SH-SY5Y (cell line): ENCODE results near the gene CENPT.

Experiments used
- GATA2 ChIP-seq: IDR thresholded peaks from 2 replicates; pipeline ENCODE4 v1.6.1; 2011; ENCODE audit warnings: mild to moderate bottlenecking, low read depth, low read length
- GATA3 ChIP-seq: IDR thresholded peaks from 2 replicates; pipeline ENCODE4 v1.6.1; 2011; ENCODE audit warnings: low read depth, mild to moderate bottlenecking, low read length, moderate library complexity

CENPT gene

DNA sequence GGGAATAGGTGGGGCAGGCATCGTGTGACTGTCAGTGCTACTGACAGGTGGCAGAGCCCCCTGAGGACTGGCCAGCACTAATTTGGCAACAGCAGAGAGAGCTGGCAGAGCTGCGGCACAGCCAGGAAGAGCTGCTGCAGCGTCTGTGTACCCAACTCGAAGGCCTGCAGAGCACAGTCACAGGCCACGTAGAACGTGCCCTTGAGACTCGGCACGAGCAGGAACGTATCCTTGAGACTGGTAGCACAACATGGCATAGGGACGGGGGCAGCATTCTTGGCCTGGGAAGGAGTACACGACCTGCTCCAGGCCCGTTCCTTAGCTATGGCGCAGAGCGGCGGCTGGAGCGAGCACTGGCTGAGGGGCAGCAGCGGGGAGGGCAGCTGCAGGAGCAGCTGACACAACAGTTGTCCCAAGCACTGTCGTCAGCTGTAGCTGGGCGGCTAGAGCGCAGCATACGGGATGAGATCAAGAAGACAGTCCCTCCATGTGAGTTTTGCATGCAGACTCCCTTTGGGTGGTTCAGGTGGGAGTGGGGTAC, 34.2 kb upstream of the CENPT start:
- TF ChIP-seq GATA3 (no peak), GATA2 (no peak)

DNA sequence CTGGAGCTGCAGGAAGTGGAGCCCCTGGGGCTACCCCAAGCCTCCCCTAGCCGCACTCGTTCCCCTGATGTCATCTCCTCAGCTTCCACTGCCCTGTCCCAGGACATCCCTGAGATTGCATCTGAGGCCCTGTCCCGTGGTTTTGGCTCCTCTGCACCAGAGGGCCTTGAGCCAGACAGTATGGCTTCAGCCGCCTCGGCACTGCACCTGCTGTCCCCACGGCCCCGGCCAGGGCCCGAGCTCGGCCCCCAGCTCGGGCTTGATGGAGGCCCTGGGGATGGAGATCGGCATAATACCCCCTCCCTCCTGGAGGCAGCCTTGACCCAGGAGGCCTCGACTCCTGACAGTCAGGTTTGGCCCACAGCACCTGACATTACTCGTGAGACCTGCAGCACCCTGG, 33.1 kb upstream of the CENPT start:
- TF ChIP-seq GATA3, result no peak
- TF ChIP-seq GATA2, result no peak

DNA sequence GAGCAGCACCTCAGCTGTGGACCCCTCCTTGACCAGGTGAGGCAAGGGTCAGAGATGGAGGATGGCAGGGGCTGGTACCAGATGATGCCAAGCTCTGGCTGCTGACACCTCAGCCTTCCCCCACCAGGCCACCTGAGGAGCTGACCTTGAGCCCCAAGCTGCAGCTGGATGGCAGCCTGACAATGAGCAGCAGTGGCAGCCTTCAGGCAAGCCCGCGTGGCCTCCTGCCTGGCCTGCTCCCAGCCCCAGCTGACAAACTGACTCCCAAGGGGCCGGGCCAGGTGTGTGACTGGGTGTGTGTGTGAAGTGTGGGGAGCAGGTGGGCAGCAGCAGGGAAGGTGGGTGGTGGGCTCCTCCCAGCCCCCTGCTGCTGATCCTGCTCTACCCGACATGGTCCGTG, 32.4 kb upstream of the CENPT start:
- no peak for TF ChIP-seq GATA2
- no peak for TF ChIP-seq GATA3

DNA sequence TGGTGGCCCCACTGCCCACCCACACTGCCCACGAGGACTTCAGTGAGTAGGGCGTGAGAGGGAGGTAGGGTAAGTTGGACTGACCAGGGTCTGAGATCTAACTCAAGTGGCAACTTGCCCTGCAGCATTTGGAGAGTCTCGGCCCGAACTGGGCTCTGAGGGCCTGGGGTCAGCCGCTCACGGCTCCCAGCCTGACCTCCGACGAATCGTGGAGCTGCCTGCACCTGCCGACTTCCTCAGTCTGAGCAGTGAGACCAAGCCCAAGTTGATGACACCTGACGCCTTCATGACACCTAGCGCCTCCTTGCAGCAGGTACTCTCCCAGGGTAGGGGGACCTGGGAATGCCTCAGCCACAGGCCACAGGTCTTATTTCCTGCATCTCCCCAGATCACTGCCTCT, 32.0 kb upstream of the CENPT start:
- no peak for TF ChIP-seq GATA2
- no peak for TF ChIP-seq GATA3

DNA sequence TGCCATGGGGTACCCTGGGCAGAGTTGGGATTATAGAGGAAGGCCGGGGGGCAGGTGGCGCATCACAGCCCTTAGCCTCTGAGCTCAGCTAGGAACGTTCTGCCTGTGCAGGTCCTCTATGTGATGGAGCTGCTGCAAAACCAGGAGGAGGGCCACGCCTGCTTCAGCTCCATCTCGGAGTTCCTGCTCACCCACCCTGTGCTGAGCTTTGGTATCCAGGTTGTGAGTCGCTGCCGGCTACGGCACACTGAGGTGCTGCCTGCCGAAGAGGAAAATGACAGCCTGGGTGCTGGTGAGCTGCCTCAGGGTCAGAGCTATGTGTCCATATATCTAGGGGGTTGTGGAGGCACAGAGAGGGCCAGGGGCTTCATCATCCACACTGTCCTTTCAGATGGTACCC, 31.4 kb upstream of the CENPT start:
- no peak for TF ChIP-seq GATA3
- no peak for TF ChIP-seq GATA2

DNA sequence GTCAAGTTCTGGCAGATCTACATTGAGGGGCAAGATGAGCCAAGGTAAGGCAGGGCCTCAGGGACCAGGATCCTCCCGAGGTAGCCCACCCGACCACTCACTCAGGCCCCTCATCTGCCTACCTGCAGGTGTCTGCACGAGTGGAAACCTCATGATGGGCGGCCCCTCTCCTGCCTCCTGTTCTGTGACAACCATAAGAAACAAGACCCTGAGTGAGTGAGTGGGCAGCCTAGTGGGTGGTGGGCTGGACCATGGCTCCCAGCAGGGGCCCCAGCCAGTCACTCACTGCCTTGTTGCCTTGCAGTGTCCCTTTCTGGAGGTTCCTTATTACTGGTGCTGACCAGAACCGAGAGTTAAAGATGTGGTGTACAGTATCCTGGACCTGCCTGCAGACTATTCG, 30.7 kb upstream of the CENPT start:
- TF ChIP-seq GATA2, result no peak

DNA sequence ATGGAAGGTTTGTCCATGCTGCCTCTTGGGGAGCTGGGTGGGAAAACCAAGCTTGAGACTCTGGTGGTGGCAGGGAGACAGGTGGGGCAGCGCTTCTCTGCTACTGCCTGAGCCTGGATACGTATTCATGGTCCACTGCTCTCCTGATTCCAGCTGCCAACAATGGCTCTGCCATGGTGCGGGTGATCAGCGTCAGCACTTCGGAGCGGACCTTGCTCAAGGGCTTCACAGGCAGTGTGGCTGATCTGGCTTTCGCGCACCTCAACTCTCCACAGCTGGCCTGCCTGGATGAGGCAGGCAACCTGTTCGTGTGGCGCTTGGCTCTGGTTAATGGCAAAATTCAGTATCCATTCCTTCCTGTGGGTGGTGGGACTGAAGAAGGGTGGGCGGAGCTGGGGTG, 29.6 kb upstream of the CENPT start:
- TF ChIP-seq GATA2, result no peak
- TF ChIP-seq GATA3, result no peak

DNA sequence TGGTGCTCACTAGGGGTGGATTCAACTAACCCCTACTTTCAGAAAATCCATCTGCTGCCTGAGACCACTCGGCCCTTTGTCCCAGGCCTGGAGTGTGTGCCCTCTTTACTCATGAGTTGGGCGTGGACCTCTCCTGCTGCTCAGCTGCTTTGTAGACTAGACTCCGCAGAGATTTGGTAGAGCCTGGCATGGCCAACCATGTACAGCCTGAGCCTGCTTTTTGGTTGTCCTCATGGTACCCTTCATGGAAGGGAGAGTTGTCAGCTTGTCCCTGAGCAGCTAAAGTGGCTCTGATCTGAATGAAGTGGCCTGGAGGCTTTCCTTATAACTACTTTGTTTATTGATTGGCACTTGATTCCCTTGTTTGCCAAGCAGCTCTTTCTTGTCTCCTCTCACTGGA, 26.9 kb upstream of the CENPT start:
- TF ChIP-seq GATA3, result no peak
- TF ChIP-seq GATA2, result no peak

DNA sequence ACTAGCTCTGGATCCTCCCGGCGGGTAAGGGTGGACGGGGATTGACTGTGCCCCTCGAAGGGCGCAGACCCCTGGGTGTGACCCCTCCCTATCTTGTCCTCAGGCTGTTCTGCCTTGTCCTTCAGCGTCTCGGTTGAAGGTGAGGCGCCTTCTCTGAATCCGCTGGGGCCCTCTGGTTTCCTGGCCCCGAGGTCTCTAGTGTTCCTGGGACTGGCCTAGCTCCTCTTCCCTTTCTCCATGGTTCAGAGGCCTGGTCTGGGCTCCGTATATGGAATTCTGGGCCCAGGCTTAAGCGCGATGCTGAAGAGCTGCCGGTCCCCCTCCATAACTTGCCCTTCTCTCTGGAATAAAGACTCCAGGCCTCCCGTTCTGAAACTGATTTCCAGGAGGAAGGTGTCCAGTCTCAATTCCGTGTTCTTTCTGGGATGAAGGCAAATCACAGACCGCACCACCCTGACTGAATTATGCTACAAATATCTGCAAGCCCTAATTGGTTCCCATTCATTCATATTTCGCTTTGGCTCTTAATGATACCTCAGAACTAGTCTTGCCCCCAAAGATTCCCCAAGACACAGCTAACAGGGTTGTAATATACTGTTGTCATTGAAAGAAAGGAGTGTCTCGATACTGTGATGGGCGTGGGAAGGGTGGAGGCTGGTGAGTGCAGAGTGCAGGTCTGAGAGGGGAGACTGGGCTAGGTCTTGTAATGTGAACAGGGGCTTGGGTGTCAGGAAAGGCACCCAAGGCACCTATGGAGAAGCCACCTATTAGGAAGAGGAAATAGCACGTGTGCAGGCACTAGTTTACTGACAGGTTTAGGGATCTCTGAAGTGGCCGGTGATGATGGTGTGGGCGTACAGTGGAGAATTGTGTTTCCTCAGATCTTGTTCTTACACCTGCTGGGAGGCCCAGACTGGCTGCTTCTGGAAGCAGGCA, 26.2 kb upstream of the CENPT start:
- TF ChIP-seq GATA3 (no peak), GATA2 (no peak)

DNA sequence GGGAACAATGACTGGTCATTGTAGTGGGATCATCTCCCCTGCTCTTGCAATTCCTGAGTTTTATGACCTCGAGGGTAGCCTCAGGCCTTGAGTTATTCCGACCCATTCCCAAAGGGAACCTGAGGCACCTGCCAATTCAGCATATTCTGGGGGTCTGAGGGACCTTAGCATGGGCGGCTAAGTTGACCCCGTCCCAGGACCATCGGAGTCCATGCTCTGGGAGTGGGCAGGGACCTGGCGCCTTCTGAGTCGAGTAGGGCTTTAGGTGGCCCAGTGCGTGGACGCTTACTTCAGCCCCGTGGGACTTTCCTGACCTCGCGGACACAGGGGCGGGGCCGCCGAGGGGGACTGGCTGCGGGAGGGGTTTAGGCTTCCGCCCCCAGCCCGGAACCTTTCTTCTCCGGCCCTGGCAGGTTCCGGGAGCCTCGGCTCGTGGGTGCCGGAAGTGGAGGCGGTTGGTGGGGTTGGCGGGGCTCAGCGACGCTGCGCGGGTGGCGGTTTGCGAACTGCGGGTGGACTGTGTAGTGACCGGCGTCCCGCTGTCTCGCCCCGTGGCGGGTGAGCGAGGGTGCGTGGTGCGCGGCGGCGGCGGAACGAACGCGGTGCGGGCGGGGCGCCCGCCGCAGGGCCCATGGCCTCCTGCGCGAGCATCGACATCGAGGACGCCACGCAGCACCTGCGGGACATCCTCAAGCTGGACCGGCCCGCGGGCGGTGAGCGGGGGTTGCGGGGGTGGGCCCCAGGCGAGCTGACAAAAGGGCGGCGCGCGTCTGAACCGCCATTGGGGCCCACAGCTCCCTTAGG, 25.3 kb upstream of the CENPT start, which contains the start of gene EDC4:
Gene EDC4 (plus strand): TSS at position 422 of the 804 bp plus-strand sequence. CDS start 210 bp downstream, at position 632.
- no peak for TF ChIP-seq GATA3
- TF ChIP-seq GATA2, result no peak

DNA sequence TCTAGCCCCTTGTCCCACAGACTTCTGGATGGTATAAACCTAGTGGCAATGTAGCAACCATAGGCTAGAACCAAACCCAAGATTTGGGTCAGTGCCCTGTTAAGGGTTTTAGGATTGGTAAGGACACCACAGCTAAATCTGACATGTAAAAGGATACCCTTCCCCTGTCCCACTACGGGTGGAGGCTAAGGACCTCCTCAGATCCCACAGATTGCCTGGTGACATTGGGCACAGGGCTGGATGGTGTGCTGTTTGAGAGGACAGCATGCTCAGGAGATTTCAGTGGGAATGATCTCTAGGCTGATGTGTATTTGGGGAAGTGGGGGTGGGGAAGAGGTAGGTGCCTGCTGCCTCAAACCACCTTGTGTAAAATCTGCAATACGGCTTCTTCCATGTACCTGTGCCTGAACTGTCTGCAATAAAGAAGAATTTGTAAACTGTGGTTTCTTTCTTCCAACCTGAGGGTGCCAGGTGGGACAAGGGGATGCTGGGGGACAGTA, 24.7 kb upstream of the CENPT start:
- TF ChIP-seq GATA2 (no peak), GATA3 (no peak)

DNA sequence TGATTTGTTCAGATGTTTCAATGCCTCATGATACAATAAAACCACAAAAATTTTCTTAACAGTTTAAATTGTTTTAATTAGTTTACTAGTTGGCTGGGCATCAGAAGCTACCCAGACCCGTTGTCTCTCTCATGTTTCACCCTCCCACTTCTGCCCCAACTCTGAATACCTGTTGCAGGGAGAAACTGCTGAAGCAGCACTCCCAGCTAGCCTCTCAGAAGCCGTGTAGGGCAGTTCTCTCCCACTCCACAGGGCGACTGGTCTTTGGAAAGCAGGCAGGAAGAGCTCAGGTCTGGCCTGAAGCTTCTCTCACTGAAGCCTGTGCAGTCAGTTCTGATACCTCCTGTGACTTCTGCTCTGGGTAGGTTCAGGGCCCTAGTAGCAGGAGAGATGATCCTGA, 23.8 kb upstream of the CENPT start:
- TF ChIP-seq GATA2 (no peak), GATA3 (no peak)

DNA sequence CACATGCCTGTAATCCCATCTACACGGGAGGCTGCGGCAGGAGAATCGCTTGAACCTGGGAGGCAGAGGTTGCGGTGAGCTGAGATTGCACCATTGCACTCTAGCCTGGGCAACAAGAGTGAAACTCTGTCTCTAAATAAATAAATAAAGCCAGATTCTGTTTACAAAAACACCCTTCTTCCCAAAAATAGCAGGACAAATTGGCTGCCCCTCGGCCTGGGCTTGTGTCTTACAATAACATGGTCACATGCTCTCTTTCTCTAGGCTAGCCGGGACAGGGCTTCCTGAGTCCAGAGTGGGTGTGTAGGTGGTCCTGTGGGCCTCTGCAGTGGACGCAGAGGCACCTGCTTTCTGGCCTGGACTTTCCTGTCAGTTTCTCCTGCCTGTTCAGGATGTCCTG, 22.2 kb upstream of the CENPT start:
- no peak for TF ChIP-seq GATA2
- TF ChIP-seq GATA3, result no peak

DNA sequence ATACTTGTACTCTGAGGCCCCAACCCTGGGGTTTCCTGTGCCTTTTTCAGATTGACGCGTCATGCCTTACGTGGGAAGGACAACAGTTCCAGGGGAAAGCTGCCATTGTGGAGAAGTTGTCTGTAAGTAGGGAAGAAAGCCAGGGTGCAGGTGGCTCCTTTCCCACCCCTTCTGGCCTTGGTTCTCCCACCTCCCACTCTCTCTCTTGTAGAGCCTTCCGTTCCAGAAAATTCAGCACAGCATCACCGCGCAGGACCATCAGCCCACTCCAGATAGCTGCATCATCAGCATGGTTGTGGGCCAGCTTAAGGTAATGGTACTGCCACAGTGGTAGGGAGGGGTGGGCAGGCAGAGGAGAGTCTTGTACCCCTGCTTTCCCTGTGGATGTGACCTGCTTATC, 20.8 kb upstream of the CENPT start:
- no peak for TF ChIP-seq GATA2
- no peak for TF ChIP-seq GATA3
